K562 (cell line): ENCODE data around the gene CD151. TPM values are rescaled to one million over a fixed set of nuclear protein-coding genes. Genes with fewer than 3 reads are reported as not detected.

Experiments used
- CEBPB ChIP-seq: fragments of 450-650 bp; IDR thresholded peaks from 2 replicates; pipeline ENCODE4 v1.6.1; 2016; ENCODE audit warnings: missing genetic modification characterization, missing compliant biosample characterization
- DNMT1 ChIP-seq: fragments of 450-650 bp; IDR thresholded peaks from 2 replicates; pipeline ENCODE4 v1.6.1; 2016; ENCODE audit warnings: antibody characterized with exemption, mild to moderate bottlenecking
- FIP1L1 ChIP-seq: fragments of 200-400 bp; formaldehyde crosslinking; IDR thresholded peaks from 2 replicates; pipeline ENCODE4 v1.6.1; 2018; ENCODE audit warnings: mild to moderate bottlenecking, low read depth, low read length; ENCODE audit not compliant: poor library complexity, severe bottlenecking
- GATAD2B ChIP-seq: fragments of 450-650 bp; IDR thresholded peaks from 2 replicates; pipeline ENCODE4 v1.6.1; 2017; ENCODE audit warnings: mild to moderate bottlenecking, borderline replicate concordance
- GTF2B ChIP-seq: IDR thresholded peaks from 2 replicates; pipeline ENCODE4 v1.6.1; 2011; ENCODE audit not compliant: insufficient read length; ENCODE audit errors: extremely low read depth
- GTF2F1 ChIP-seq: IDR thresholded peaks from 2 replicates; pipeline ENCODE4 v1.6.1; 2011; ENCODE audit warnings: low read depth, low read length, improper control_type of control experiment
- JUND ChIP-seq, 2 experiments: IDR thresholded peaks; 2 replicates in 1 of 2; 3 replicates in 1 of 2; pipeline ENCODE4 v1.6.1; 2011; ENCODE audit warnings: borderline replicate concordance in 2 of 2, low read depth in 2 of 2, low read length in 2 of 2, improper control_type of control experiment in 1 of 2, missing biosample characterization in 1 of 2, missing genetic modification characterization in 1 of 2, missing genetic modification reagents in 1 of 2
- MAX ChIP-seq: sonication (generic); formaldehyde crosslinking; IDR thresholded peaks from 2 replicates; pipeline ENCODE4 v1.9.0; 2022; ENCODE audit warnings: mild to moderate bottlenecking, missing genetic modification reagents
- MEF2D ChIP-seq: conservative IDR thresholded peaks from 2 replicates; pipeline ENCODE4 v1.6.1; 2016; ENCODE audit warnings: low read depth, missing genetic modification characterization, missing compliant biosample characterization
- NFRKB ChIP-seq: fragments of 450-650 bp; IDR thresholded peaks from 2 replicates; pipeline ENCODE4 v1.6.1; 2016; ENCODE audit warnings: low read depth
- PTTG1 ChIP-seq: fragments of 450-650 bp; IDR thresholded peaks from 2 replicates; pipeline ENCODE4 v1.6.1; 2016; ENCODE audit warnings: low read depth, mild to moderate bottlenecking, missing genetic modification characterization, missing compliant biosample characterization
- TGIF2 ChIP-seq: sonication (generic); formaldehyde crosslinking; IDR thresholded peaks from 2 replicates; pipeline ENCODE4 v1.8.1; 2022; ENCODE audit warnings: mild to moderate bottlenecking, missing genetic modification reagents, moderate library complexity
- ZBTB11 ChIP-seq, 3 experiments: fragments of 200-800 bp in 1 of 3; fragments of 250-450 bp in 1 of 3; fragments of 450-650 bp in 1 of 3; sonication (Bioruptor Pico) in 1 of 3; sonication (Bioruptor generic) in 1 of 3; formaldehyde crosslinking in 1 of 3; IDR thresholded peaks; 2 replicates each; pipeline versions ENCODE4 v1.6.1 to v1.8.0; 2016 to 2022; ENCODE audit warnings: mild to moderate bottlenecking in 2 of 3, missing genetic modification characterization in 2 of 3, missing compliant biosample characterization in 1 of 3, moderate library complexity in 1 of 3
- ZNF143 ChIP-seq: sonication (generic); formaldehyde crosslinking; IDR thresholded peaks from 2 replicates; pipeline ENCODE4 v1.9.0; 2022; ENCODE audit warnings: mild to moderate bottlenecking, missing genetic modification reagents
- ZNF280B ChIP-seq: fragments of 250-450 bp; sonication (Bioruptor Pico); IDR thresholded peaks from 2 replicates; pipeline ENCODE4 v1.5.1; 2021; ENCODE audit warnings: mild to moderate bottlenecking
- ZNF740 ChIP-seq, 3 experiments: fragments of 200-800 bp in 1 of 3; sonication (Bioruptor generic) in 1 of 3; sonication (generic) in 1 of 3; formaldehyde crosslinking in 1 of 3; IDR thresholded peaks; 2 replicates each; pipeline versions ENCODE4 v1.6.1 to v1.8.0; 2016 to 2022; ENCODE audit warnings: mild to moderate bottlenecking in 2 of 3, missing compliant biosample characterization in 2 of 3, missing genetic modification characterization in 2 of 3, missing genetic modification reagents in 1 of 3
- polyA plus RNA-seq, 8 experiments: library from polyadenylated mRNA; depleted of rRNA in 4 of 8; stranded (reverse) in 5 of 8; unstranded in 3 of 8; fragments of >200 nt; fragmentation: Nextera tagmentation in 2 of 8; fragmentation: Illumina TruSeq in 1 of 8; extraction: Ambion mirVana in 2 of 8; extraction: Trizol in 1 of 8; gene quantifications; 2 replicates each; pipeline versions ENCODE4 v1.2.1 to v1.2.3, GENCODE V29; 2011 to 2014; ENCODE audit warnings: inconsistent platforms in 1 of 8, missing spikeins in 1 of 8
- total RNA-seq, 7 experiments: library from RNA; depleted of rRNA in 6 of 7; stranded (reverse); fragments of >200 nt in 6 of 7; fragmentation: Illumina TruSeq in 2 of 7; extraction: Trizol in 2 of 7; gene quantifications; 2 replicates each; pipeline versions ENCODE4 v1.2.1 to v1.2.3, GENCODE V29; 2011 to 2021; ENCODE audit warnings: low replicate concordance in 1 of 7

CD151 gene
- total and polyA plus RNA-seq, 9 of the 15 experiments (the other 6 are each of a cell fraction or from before 2014, with no cell fraction given) = 2.3 to 187 (median 140) TPM

GRCh38 chr11:818396-819128, 14.2 kb upstream of the CD151 start, which contains the start of gene PNPLA2 (continued):
- TF ChIP-seq ZBTB11 (CRISPR knock-in tag; IDR thresholded peaks at IDR 0.05) = no peak
- no peak for TF ChIP-seq MEF2D
- peak; percentile 7 for TF ChIP-seq FIP1L1
- no peak for TF ChIP-seq NFRKB
- TF ChIP-seq ZNF143 (CRISPR knock-in tag) = 0 out of 2 replicates have a peak, but pooled peaks have one; percentile 35
- peak; percentile 8; the same call in 1 of the 2 replicates for TF ChIP-seq GATAD2B
- peak; percentile 55; the same call in 1 of the 2 replicates for TF ChIP-seq ZNF740 (CRISPR knock-in tag; IDR thresholded peaks at IDR 0.05)
- no peak for TF ChIP-seq ZNF740 (tag; IDR thresholded peaks at IDR 0.05)
- no peak for TF ChIP-seq GTF2B
- TF ChIP-seq DNMT1 = no peak
- no peak for TF ChIP-seq TGIF2 (CRISPR knock-in tag)
- TF ChIP-seq ZNF280B = no peak
- no peak for TF ChIP-seq GTF2F1
- TF ChIP-seq MAX (CRISPR knock-in tag) = 0 out of 2 replicates have a peak, but pooled peaks have one; percentile 25
- no peak for TF ChIP-seq PTTG1 (tag)
- peak; percentile 65 for TF ChIP-seq CEBPB (tag)
- TF ChIP-seq JUND (IDR thresholded peaks at IDR 0.05; ENCODE audit: borderline replicate concordance, low read depth, low read length) = peak; percentile 50; the same call in 1 of the 2 replicates
- TF ChIP-seq JUND (tag; IDR thresholded peaks at IDR 0.05; ENCODE audit: borderline replicate concordance, low read depth, low read length) = peak; percentile 16; the same call in 1 of the 3 replicates
